GM18526 (cell line): ENCODE measurements around the gene TTC7B.

ENCODE experiments used
- POLR2A ChIP-seq: IDR thresholded peaks from 3 replicates; pipeline ENCODE4 v1.6.1; 2011; ENCODE audit not compliant: insufficient read length; ENCODE audit errors: extremely low read depth

The TTC7B gene

DNA sequence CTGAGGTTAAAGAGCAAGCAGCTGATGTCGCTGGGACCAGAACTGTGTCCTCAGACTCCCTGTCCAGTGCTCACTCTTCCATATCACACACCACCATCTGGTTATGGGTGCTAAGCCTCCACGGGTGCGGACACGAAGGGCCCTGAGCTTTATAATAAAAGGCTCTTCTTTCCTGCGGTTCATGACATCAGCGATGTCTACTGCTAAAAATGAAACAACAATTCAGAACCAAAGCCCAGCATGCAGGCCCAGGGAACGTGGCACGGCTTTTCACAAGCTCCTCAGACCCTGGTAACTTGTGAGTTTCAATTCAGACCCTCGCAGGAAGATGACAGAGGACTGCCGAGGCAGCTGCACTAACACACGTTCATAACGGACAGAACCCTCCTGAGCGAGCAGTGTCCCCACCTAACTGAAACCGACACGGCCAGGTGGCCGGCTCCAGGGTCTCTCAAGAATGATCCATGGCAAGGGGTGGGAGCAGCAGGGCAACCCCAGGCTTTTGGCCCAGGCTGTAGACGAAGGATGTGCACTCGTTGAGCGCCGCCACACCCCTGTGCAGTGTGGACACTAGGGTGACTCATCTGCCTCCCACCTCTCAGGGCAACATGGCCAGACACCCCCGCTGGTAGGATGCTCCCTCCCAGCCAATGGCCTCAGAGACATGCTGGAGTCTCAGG is 239.1 kb downstream of the TTC7B start:
- TF ChIP-seq POLR2A, result no peak

DNA sequence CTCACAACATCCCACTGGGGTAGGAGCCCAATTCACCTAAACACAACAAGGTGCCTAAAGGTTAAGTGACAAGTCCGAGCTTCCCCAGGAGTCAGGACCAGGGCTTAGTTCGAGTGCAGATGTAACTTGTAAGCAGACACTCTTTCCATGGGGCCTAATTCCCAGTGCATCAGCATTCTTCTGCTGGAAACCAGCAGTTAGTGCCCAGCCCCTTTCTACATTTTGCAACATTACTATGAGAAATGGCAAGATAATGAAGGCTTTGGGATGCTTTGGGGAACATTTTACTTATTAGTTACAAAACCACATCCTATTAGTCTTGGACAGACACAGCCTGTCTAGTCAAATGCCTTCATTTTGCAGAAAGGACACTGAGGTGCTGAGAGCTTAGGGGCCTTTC is 239.6 kb downstream of the TTC7B start:
- no peak for TF ChIP-seq POLR2A

DNA sequence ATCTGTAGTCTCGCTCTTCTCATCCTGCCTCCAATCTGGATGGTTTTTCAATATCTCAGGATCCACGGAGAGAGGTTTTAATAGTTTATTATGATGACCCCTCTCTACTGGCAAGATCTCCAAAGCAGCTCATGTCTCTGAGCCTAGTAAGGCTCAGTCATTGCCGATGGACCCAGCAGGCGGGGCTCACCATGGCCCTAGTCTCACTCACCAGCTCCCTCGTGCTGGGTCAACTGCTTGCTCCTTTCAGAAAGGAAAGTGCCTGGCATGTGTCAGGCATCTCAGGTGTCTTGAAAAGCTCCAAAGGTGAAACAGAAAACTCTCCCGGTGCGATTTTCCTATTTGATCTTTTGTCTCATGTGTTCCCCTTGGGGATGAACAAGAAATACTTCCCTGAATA is 240.4 kb downstream of the TTC7B start:
- no peak for TF ChIP-seq POLR2A

DNA sequence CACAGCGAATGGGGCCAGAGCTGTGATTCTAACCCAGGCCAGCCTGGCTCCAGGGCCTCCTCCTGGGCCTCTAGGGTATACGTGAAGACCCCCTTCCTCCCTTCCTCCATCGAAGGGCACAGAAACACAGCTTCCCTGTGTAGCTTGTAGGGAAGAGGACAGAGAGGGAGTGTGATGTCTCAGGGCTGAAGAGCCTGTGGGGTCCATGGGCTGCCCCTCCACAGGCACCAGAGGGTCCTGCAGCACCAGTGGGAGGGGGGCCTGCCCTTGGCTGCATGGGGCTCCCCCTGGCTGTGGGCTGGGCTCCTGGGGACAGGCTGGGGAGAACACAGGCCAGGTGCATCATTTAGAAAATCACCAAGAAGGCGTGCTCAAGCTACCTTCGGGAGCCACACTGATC is 240.9 kb downstream of the TTC7B start:
- no peak for TF ChIP-seq POLR2A

DNA sequence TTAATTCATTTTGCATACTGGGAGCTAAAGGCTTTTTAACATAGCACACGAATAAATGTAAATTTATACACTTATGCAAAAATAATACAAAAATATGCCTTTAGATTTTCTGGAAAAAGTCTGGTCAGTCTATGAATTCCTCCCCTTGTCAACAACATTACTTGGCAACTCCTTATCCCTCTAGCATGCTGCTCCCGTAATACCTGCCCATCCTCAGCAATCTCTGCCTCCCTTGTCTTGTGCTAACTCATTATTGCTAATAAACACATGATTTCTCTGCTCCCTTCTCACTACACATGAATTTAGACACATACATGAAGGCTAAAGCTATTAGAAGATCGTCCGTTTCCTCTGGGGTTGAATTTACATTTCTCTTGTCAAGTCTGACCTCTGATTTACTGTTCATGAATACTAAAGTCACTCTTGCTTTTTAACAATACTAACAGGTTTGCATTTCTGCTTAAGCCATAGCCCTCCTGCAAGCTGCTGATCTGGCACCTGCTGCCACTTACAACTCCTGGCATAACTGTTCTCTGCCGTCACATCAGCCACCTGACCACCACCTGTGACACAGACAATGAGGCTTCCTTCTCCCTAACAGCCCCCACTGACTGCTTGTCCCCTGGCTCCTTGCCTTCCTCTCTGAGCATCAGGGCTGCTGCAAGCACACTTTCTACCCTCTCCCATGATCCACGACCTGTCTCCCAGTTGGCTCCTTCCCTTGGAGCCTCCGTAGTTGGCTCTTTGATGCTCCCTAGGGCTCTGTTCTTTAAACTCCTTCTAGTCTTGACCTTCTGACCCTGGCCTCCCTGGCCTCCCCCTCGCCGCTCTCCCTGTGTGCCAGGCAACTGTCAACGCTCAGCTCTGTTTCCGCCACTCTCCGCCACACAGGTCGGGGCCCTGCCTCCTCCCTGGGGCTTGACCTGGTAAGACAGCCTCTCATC is 241.8 kb downstream of the TTC7B start:
- TF ChIP-seq POLR2A, result no peak

DNA sequence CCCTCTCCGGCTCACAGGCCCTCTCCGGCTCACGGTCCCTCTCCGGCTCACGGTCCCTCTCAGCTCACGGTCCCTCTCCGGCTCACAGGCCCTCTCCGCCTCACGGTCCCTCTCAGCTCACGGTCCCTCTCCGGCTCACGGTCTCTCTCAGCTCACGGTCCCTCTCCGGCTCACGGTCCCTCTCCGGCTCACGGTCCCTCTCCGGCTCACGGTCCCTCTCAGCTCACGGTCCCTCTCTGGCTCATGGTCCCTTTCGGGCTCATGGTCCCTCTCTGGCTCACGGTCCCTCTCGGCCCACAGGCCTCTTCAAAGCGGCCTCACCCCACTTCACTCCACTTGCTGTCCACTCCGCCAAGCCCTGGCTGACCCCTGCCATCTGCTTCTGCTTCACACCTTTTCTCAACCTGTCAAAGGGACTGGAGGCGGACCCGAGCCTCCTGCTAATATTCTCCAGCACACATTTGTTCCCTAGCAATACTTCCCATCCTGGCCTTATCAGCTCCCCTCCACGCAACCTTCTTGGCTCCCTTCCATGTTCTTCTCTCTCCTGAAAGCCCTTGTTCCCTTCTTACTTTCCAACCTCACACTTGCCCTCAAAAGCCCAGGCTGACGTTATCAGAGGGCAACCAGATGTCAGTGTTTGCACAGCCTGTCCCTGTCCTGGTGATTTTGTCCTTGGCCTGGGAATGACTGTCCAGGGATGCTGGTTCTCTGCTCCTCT is 242.7 kb downstream of the TTC7B start:
- no peak for TF ChIP-seq POLR2A

DNA sequence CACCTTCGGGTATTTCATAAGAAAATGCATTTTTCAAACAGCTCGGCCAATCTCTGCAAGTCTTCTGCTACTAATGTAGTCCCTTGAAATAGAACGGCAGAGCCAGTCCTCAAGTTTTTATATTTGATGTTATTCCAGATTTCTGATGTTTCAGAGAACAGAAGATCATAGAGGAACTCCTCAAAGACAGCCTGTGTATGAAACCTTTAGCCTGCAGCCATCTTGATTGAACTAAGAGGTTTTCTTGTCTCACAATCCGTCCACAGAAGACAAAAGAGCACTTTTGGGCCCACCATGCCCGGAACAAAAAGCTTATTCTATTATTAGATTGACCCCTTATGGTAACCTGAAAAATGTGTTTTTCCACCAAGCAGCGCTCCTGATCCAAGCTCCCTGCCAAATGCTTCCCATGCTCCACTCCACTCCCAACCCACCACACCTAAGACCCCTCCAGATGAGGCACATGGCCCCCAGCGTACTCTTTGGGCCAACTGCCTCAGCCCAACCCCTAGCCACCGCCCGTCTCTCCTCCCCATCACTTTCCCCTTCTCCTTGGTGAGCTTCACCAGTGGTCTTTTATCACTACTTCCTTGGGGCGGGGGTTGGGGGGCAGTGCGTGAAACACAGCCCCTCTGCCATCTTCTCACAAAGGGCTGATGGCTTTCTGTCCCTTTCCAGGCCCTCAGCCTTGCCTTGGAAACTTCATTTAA is 243.6 kb downstream of the TTC7B start:
- TF ChIP-seq POLR2A, result no peak

DNA sequence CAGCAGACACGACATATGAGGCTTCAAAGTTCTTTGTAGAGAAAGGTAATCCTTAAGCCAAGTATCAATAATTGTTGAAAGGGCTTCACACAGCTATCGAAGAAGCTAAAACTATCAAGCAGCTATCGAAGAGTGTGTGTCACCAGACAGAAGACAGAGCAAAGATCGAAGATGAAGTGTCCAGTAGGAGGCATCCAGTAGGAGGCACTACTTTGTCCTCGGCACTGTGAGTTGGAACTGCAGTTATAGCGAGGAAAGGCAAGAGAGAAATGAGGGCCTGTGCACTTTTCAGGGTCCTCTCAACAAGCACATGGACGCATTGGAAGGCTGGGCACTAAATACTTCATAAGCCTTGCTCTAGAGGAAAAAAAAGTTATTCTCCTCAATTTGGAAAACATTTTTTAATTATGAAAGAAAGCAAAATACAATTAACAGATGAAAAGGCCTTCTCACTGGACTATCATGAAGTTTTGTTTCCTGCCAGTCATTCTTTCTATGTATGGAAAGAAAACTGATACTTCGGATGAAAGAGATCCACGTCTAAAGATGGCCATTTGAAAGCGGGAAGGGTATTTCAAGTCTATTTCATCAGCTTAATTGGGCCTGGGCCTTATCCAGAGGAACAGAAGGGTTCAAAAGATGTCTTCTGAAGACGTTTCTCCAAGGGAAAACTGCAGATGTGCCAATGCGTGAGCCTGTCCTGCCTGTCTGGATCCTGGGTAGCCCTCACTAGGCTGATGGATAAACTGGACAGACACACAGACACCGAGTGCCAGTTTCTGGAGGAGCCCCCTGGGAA is 244.9 kb downstream of the TTC7B start:
- no peak for TF ChIP-seq POLR2A

DNA sequence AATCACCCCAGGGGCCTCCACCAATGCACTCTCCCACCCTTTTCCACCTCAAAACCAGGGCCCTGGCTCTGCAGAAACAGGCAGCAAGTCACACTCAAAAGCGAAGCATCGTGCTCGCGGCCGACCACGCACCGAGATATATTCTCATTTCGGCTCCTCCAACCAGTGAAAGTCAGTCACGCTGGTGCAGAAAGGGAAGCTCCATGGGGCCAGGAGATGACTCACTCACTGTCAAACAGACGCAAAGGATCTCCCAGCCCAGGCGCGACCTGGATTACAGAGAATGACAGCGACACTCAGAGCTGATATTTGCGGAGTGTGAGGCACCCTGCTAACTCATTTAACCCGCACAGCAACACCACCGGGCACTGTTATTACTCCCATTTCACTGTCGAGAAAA is 245.8 kb downstream of the TTC7B start:
- no peak for TF ChIP-seq POLR2A

DNA sequence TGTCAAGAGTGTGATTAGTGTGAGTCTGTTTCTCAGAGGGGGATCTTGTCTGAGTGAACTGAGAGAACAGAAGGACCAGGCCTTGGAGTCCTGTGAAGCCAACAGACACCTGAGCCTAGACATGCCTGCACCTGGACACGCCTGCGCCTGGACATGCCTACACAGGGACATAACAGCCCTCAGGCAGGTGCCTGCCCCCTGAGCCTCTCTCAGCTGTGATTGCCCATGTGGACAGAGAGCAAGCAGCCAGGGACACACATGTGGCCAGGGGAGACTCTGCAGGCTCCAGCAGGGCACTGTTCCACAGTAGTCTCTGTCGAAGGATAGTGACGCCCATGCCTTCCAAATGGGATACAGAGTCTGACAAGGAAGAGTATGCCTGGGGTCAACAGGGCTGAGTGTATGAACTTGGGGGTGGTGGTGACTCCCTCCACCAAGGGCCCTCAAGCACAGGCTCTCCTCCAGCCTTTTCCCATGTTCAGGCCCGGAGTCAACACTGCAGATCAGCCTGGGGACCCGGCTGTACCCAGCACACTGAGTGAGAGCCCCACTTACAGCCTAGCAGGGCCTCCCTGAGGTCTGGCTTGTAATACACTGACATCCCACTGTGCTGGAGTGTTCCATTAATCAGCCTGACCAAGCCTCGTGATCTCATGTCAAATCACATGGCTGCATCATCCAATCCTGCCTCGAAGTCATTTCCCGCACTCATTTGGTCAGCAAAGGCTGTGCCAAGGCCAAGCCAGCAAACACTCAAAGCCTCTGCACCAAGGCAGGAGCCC is 246.4 kb downstream of the TTC7B start:
- no peak for TF ChIP-seq POLR2A

DNA sequence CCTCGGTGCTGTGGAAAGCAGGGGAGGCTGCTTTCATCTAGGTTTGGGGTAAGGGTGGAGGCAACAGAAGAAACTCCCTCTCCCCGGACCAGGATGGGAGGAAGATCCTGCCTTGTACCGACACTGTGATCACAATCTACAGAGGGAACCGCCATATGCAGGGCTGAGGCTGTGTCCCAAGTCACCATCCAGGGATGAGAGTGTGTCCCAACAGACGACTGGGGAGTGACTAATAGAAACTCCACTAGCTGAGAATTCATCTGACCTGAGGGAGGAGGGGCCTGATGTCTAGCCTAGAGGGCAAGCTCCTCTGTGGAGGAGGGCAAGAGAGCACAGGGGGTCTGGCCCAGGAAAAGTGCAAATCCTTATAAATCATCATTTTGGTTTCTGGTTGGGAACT is 247.0 kb downstream of the TTC7B start:
- no peak for TF ChIP-seq POLR2A

DNA sequence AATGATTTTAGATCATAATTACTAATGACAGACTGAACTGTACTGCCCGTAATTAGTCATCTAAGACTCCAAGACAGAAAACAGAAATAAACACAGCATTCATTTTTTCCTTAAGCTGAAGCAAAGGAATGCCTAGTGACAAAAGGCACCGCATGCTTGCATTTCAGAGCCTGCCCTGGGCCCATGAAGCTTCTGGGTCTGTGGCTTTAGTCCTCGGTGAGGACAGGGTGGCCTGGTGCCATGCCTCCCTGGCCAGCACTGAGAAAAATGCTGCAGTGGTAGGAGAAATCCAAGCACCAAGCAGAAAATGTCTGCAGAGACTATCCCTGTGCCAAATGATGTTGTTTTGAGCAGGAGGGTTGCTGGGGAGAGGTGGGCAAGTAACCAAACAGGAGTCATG is 247.8 kb downstream of the TTC7B start:
- no peak for TF ChIP-seq POLR2A

DNA sequence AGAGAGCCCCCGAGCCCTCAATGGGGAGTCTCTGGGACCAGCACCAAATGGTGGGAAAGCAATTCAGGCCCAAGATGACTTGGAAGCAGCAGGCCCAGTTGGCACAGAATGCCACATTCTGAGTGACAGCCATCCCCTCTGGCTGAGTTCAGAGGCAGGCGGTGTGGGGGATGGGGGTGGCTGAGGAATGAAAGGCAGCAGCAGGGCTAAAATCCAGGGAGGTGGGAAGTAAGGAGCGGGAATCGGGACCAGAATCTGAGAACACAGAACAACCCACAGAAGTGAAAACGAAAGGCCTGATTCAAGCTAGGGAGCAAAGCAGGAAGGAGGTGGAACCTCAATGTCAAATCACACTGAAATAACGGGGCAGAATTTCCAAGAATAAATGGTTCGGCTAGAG is 248.2 kb downstream of the TTC7B start:
- TF ChIP-seq POLR2A, result no peak

DNA sequence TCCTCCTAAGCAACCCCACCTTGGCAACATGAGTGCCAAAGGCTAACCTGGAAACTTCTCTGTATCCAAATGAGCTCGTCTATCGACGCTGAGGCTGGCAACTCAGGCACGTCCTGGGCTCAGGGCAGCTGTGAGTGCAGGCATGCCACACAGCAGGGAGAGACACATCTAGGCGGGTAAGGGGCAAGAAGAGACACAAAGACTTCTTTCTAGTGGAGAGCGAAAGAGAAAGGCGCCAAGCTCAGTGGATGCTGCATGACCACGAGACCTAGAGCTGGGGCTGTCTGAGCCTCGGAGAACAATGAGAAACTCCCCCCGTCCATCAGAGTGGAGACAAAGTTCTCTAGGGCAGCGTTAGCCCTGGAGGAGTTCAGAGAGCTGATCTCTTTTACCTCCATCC is 249.0 kb downstream of the TTC7B start:
- no peak for TF ChIP-seq POLR2A

DNA sequence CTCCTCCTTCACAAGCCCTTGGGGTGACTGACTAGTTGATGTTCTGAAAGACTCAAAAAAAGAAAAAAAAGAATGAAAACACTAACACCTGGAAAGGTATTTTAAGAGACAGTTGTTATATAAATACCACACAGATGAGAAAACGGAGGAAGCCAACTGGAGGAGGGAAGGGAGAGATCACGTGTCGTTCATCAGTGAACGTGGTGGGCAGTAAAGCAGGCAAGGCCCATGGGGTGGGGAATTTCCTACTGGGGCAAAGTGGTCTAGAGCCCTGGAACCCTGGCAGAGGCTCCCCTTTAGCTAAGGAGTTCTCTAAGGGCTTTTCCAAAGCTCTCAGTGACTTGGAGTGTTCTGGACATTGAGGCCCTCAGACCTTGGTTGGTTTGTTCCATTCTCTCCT is 249.7 kb downstream of the TTC7B start:
- TF ChIP-seq POLR2A, result no peak
